Pulmonary artery endothelial cell (primary cell): ENCODE data around the gene PEX14. TPM values are rescaled to one million over a fixed set of nuclear protein-coding genes. Genes with fewer than 3 reads are reported as not detected.

Experiments used
- DNase-seq: peaks from one replicate; pipeline ENCODE4 v3.0.0-alpha.2; 2011; ENCODE audit warnings: low read depth, low spot score
- total RNA-seq: library from RNA; depleted of rRNA; stranded (reverse); fragments of >200 nt; gene quantifications from 2 replicates; pipeline ENCODE4 v1.2.3, GENCODE V29; 2014

PEX14 gene
- total RNA-seq, 1 donor from 2014 or later = 13.3 TPM

DNA sequence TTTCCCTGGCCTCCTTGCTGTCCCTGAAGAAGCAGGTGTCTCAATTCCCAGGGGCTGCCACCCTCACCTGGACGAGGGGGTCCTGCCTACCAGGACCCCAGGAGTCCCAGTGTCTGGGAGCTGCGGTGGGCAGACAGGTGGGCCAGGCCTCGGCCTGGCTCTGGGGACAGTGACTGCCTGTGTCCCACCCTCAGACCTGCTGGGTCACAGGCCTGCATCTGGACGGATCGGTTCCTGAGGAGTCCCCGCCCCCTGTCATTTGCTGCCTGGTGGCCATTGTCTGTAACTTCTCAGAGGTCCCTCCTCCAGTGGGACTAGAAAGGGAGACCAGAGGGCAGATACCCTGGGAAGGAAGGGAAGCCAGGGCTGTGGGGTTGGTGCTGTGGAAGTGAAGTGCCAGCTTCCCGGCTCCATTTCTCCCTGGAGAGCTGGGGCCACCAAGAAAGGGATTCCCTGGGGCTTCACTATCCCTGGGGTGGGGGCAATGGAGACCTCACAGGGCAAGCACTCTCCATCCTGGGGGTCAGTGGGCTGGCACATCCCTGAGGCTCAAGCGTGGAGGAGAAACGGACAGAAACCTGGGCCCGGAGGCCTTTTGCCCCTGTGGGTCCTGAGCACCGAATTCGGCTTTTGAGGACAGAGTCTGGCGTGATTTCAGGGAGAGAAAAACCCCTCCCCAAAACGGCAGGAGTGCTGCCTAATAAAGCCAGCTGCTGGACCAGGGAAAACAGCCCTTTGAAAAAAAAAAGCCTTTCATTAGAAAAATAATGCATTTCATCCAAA is 157.3 kb downstream of the PEX14 start:
- DNase-seq = no peak

GRCh38 chr1:10632691-10633090 is 157.9 kb downstream of the PEX14 start:
- no peak for DNase-seq

- DNase-seq = no peak
These were observed 158.7 kb downstream of the PEX14 start for GRCh38 chr1:10633416-10633815.

DNA sequence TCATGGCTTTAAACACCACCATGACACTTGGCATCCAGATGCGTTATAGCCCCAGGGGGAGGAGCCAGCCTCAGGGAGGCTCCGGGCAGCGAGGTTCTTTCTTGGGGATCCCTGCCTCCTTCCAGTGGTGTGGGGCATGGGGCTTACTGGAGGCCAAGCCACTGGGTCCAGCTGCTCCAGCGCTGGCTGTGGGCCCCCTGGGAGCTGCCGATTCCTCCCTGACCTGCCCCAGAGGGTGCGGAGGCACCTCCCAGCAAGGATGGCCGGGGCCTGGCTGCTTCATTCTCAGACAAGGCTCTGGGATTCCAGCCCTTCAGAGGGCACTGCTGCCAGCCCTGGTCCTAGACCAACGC is 159.3 kb downstream of the PEX14 start:
- DNase-seq = no peak

DNA sequence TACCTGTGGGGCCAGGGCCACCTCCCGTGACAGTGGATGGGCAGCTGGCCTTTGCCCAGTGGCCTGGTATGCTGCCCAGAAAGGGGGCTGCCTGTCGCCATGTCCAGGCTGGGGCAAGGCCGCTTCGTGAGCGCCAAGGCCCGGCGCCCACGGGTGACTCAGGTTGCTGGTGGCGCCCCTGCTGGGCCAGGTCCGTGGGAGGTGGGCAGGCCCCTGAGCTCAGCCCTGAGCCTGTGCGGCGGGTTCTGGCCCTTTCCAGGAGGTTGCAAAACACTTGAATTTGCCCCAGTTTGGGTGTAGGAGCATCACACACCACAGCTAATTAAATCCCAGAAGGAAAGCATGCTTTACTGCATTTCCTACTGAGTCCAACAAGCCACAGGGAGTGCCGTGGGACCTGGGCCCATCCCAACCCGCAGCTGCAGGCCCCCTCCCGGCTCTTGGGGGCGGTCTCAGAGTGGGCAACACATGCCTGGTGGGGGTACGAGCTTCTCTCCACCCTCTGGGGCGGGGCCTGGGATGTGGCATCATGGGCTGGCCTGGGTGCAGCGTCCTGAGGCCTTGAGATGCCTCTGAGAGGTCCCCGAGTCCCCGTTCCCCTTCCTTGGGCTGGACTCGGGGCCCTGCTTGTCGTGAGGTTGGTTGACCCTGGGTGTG is 159.8 kb downstream of the PEX14 start:
- DNase-seq = no peak

DNA sequence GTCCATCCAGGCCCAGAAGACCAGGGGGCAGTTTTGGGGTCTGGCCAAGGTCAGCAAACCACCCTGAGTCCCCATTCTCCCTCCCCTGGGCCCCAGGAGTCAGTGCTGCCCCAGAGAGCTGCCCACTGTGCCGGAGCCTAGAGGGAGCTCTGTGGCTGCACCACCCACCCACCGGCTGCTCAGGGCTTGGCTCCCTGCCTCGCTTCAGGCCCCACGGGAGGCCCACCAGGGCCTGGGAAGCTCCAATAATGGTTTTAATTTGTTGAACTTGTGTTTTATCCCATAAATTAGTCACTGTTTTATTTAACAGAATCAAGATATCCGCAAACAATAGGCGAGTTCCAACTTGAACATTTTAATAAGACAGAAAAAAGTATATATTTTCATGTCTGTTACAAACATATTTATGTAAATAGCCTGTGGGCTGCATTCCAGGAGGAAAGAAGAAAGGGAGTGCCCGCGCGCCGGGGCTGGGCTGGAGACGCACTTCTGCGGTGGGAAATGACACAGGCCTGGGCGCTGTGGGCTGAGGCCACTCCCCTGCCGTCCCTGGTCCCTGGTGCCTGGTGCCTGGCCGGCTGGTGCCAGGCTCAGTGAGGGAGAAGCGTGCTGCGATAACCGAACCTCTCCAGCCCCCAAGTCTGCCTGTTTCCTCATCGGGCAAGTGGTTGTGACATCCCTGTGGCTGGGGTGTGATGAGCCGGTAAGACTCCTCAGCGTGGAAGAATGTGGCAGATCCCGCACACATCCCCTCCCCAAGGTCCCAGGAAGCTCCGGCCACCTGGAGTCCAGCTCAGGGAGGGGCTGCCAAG is 160.5 kb downstream of the PEX14 start:
- no peak for DNase-seq

- no peak for DNase-seq
These were observed 161.2 kb downstream of the PEX14 start for GRCh38 chr1:10635992-10636391.

DNA sequence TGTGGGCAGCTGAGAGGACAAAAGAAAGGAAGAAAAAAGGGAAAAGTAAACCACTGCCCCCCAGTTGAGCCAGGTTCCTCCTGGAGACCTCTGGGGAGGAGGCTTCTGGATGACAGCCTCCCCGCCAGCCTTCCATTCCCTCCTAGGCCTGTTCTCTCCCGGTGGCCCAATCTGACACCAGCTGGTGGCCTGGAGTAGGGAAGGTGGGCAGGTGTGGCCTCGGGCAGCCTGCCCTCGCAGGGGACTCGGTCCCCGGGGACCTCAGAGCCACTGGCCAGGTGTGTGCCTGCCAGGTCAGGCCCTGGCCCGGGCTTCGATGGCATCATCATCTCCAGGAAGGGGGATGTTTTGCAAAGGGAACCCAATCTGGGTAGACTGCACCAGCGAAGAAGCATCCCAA is 162.7 kb downstream of the PEX14 start:
- no peak for DNase-seq

GRCh38 chr1:10637834-10638558 is 163.2 kb downstream of the PEX14 start:
- DNase-seq = no peak

DNA sequence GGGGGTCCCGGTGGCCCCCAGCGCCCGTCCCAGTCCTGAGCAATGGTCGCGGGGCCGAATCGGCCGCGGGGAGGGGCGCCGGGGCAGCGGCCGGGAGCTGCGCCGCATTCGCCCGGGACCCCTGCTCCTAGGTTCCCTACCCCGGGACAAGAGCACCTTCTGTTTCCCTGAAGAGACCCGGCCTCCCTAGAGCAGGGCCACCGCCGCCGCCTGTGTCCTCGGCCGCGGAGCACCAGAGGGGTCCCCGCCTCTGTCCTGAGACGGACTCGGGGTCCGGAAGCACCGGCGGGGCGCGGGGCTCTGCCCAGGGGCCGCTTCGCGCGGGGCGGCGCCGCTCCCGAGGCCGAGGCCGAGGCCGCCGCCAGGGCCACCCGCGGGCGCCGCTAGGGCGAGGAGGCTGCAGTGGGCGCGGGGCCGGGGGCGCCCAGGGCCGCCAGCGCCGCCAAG is 163.8 kb downstream of the PEX14 start:
- no peak for DNase-seq

GRCh38 chr1:10639011-10639774 is 164.4 kb downstream of the PEX14 start:
- no peak for DNase-seq

GRCh38 chr1:10639775-10640578 is 165.2 kb downstream of the PEX14 start:
- DNase-seq = no peak

GRCh38 chr1:10640843-10641553 is 166.2 kb downstream of the PEX14 start:
- DNase-seq = no peak

DNA sequence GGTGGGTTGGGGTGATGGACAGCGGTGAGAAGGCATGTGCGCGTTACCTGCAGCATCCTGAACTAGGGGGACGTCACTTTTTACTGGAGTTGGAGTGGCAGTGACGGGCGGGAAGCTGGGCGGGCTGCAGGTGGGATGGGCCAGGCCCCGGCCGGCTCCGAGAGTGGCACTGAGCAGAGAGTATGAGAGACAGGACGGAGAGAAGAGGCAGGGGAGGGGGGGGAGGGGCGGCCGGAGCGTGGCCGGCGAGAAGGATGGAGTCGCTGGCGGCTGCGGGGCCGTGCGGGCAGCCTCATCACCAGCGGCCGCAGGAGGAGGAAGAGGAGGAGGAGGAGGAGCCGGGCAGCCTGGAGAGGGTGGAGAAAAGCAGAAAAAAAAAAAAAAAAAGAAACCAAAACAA is 167.2 kb downstream of the PEX14 start:
- no peak for DNase-seq

- no peak for DNase-seq
These were observed 167.8 kb downstream of the PEX14 start for GRCh38 chr1:10642403-10643080.

DNA sequence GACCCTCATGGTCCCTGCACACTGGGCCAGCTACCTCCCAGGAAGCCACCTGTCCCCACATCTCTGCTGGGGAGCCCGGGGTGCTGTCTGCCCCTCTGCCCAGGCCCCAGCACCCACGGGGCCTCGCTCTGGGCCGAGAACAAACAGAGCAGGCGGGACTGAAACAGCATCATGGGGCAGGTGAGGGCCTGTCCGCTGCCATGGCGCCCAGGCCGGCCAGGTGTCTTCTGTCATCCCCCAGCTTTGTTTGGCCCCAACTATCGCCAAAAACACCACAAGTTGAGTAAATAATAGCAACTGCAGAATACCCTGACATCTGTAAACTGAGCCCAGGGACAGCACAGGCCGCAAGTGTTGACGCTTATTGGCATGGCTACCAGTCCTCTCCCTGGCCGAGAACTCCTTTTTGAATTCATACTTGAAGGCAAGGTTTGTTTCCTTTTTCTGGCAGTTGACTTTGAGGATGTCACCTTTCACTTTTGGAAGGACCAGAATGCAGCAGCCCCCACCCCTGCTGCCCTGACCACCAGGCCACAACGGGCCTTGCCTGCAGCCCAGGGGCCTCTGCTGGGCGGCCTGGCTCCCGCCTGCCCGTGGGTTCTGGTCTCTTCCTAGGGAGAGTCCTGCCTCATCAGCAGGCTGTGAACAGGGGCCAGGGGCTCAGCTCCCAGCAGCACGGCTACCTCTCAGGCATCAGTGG is 169.0 kb downstream of the PEX14 start:
- no peak for DNase-seq

- DNase-seq = no peak
These were observed 169.8 kb downstream of the PEX14 start for GRCh38 chr1:10644307-10645128.
